ENCODE results near the gene GM2A. TPM values are rescaled to one million over a fixed set of nuclear protein-coding genes. Genes with fewer than 3 reads are reported as not detected.

GM2A gene
- total and polyA plus RNA-seq, 2 of the 13 experiments (the other 11 are each of a cell fraction or from before 2014, with no cell fraction given) = 14.6 to 29.6 TPM

- TF ChIP-seq, protein P1, sequence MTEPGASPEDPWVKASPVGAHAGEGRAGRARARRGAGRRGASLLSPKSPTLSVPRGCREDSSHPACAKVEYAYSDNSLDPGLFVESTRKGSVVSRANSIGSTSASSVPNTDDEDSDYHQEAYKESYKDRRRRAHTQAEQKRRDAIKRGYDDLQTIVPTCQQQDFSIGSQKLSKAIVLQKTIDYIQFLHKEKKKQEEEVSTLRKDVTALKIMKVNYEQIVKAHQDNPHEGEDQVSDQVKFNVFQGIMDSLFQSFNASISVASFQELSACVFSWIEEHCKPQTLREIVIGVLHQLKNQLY (CRISPR knock-in tag; IDR thresholded peaks at IDR 0.05) = no peak
- TF ChIP-seq SMAD9 (CRISPR knock-in tag; IDR thresholded peaks at IDR 0.05) = no peak
- TF ChIP-seq ZNF292 (CRISPR knock-in tag; IDR thresholded peaks at IDR 0.05; ENCODE audit: borderline replicate concordance, low read depth) = no peak; the same call in 1 of the 2 replicates
- no peak for TF ChIP-seq TEAD2 (CRISPR knock-in tag; IDR thresholded peaks at IDR 0.05)
- 0 out of 2 replicates have a peak, but pooled peaks have one; percentile 18 for TF ChIP-seq E2F1 (CRISPR knock-in tag; IDR thresholded peaks at IDR 0.05)
- TF ChIP-seq, protein P2, sequence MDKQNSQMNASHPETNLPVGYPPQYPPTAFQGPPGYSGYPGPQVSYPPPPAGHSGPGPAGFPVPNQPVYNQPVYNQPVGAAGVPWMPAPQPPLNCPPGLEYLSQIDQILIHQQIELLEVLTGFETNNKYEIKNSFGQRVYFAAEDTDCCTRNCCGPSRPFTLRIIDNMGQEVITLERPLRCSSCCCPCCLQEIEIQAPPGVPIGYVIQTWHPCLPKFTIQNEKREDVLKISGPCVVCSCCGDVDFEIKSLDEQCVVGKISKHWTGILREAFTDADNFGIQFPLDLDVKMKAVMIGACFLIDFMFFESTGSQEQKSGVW (CRISPR knock-in tag; IDR thresholded peaks at IDR 0.05; ENCODE audit: borderline replicate concordance) = no peak
- peak; percentile 39; the same call in 1 of the 2 replicates for TF ChIP-seq MTA1 (CRISPR knock-in tag; IDR thresholded peaks at IDR 0.05; ENCODE audit: borderline replicate concordance)
- TF ChIP-seq, protein P3, sequence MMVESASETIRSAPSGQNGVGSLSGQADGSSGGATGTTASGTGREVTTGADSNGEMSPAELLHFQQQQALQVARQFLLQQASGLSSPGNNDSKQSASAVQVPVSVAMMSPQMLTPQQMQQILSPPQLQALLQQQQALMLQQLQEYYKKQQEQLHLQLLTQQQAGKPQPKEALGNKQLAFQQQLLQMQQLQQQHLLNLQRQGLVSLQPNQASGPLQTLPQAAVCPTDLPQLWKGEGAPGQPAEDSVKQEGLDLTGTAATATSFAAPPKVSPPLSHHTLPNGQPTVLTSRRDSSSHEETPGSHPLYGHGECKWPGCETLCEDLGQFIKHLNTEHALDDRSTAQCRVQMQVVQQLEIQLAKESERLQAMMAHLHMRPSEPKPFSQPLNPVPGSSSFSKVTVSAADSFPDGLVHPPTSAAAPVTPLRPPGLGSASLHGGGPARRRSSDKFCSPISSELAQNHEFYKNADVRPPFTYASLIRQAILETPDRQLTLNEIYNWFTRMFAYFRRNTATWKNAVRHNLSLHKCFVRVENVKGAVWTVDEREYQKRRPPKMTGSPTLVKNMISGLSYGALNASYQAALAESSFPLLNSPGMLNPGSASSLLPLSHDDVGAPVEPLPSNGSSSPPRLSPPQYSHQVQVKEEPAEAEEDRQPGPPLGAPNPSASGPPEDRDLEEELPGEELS (CRISPR knock-in tag; IDR thresholded peaks at IDR 0.05) = no peak; the same call in 1 of the 2 replicates
- TF ChIP-seq ZNF83 (CRISPR knock-in tag; IDR thresholded peaks at IDR 0.05; ENCODE audit: borderline replicate concordance) = no peak
- TF ChIP-seq, protein P4, sequence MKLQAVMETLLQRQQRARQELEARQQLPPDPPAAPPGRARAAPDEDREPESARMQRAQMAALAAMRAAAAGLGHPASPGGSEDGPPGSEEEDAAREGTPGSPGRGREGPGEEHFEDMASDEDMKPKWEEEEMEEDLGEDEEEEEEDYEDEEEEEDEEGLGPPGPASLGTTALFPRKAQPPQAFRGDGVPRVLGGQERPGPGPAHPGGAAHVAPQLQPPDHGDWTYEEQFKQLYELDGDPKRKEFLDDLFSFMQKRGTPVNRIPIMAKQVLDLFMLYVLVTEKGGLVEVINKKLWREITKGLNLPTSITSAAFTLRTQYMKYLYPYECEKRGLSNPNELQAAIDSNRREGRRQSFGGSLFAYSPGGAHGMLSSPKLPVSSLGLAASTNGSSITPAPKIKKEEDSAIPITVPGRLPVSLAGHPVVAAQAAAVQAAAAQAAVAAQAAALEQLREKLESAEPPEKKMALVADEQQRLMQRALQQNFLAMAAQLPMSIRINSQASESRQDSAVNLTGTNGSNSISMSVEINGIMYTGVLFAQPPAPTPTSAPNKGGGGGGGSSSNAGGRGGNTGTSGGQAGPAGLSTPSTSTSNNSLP (IDR thresholded peaks at IDR 0.05; ENCODE audit: low read depth, low read length) = no peak
- no peak for TF ChIP-seq SNAPC4 (CRISPR knock-in tag; IDR thresholded peaks at IDR 0.05)
- TF ChIP-seq PITX1 (CRISPR knock-in tag; IDR thresholded peaks at IDR 0.05) = no peak
- TF ChIP-seq ZNF703 (CRISPR knock-in tag; IDR thresholded peaks at IDR 0.05; ENCODE audit: borderline replicate concordance) = no peak
- TF ChIP-seq RFX3 (CRISPR knock-in tag; IDR thresholded peaks at IDR 0.05) = no peak
Measured at GRCh38 chr5:151223447-151224264, 29.3 kb upstream of the GM2A start, which contains the start of gene CCDC69 (continued).
